GM23248 (cell line): ENCODE data around the gene TMEM145. TPM values are rescaled to one million over a fixed set of nuclear protein-coding genes. Genes with fewer than 3 reads are reported as not detected.
A peak's percentile ranks its signal among the peaks of the same experiment; 100 is the strongest.

ENCODE experiments used
- DNase-seq: peaks from one replicate; pipeline ENCODE4 v3.0.0-alpha.2; 2015
- H2AFZ ChIP-seq: fragments of 200-600 bp; sonication (generic); 2 replicates; pipeline ENCODE4 v1.6.1; 2016; ENCODE audit warnings: antibody characterized with exemption
- H3F3A ChIP-seq: fragments of 200-600 bp; sonication (generic); 2 replicates; pipeline ENCODE4 v1.6.1; 2016; ENCODE audit warnings: mild to moderate bottlenecking, antibody characterized with exemption, mixed run types; ENCODE audit not compliant: insufficient read depth
- H3K27ac ChIP-seq: fragments of 200-600 bp; sonication (generic); 2 replicates; pipeline ENCODE4 v1.5.1; 2016; ENCODE audit warnings: mild to moderate bottlenecking
- H3K27me3 ChIP-seq: fragments of 200-600 bp; sonication (generic); replicated peaks from 2 replicates; pipeline ENCODE4 v1.6.1; 2016; ENCODE audit warnings: mild to moderate bottlenecking; ENCODE audit not compliant: insufficient read depth
- H3K36me3 ChIP-seq: fragments of 200-600 bp; sonication (generic); 2 replicates; pipeline ENCODE4 v1.6.1; 2016; ENCODE audit warnings: low read depth, mild to moderate bottlenecking
- H3K4me1 ChIP-seq: fragments of 200-600 bp; sonication (generic); 2 replicates; pipeline ENCODE4 v1.6.1; 2016; ENCODE audit warnings: mild to moderate bottlenecking; ENCODE audit not compliant: insufficient read depth
- H3K4me2 ChIP-seq: fragments of 200-600 bp; sonication (generic); one replicate; pipeline ENCODE4 v1.6.1; 2016; ENCODE audit warnings: mild to moderate bottlenecking; ENCODE audit not compliant: unreplicated experiment
- H3K4me3 ChIP-seq: fragments of 200-600 bp; sonication (generic); 2 replicates; pipeline ENCODE4 v1.5.1; 2016; ENCODE audit warnings: mild to moderate bottlenecking
- H3K79me2 ChIP-seq: fragments of 200-600 bp; sonication (generic); 2 replicates; pipeline ENCODE4 v1.6.1; 2016; ENCODE audit warnings: mild to moderate bottlenecking; ENCODE audit not compliant: insufficient read depth
- H3K9ac ChIP-seq: fragments of 200-600 bp; sonication (generic); 2 replicates; pipeline ENCODE4 v1.6.1; 2016; ENCODE audit warnings: mild to moderate bottlenecking
- H3K9me2 ChIP-seq: fragments of 200-600 bp; sonication (generic); 2 replicates; pipeline ENCODE4 v1.6.1; 2016; ENCODE audit warnings: mixed run types, mild to moderate bottlenecking, moderate library complexity; ENCODE audit not compliant: insufficient read depth
- H3K9me3 ChIP-seq: fragments of 200-600 bp; sonication (generic); one replicate; pipeline ENCODE4 v1.6.1; 2017; ENCODE audit warnings: low read depth
- H4K20me1 ChIP-seq: fragments of 200-600 bp; sonication (generic); 2 replicates; pipeline ENCODE4 v1.6.0; 2016; ENCODE audit not compliant: insufficient read depth
- EZH2 ChIP-seq: fragments of 200-600 bp; sonication (generic); IDR thresholded peaks from 2 replicates; pipeline ENCODE4 v1.6.1; 2018; ENCODE audit warnings: antibody characterized with exemption, mild to moderate bottlenecking; ENCODE audit not compliant: insufficient read depth, poor library complexity, severe bottlenecking
- EZH2phosphoT487 ChIP-seq: fragments of 200-600 bp; sonication (generic); IDR thresholded peaks from 2 replicates; pipeline ENCODE4 v1.6.1; 2018; ENCODE audit warnings: antibody characterized with exemption, moderate library complexity, mild to moderate bottlenecking, low read depth; ENCODE audit not compliant: insufficient read depth
- WGBS, 2 experiments: methylation state at CpG; one replicate each; pipeline ENCODE4 v1.1.6; 2015 to 2017; ENCODE audit warnings: low lambda C conversion rate in 2 of 2, low coverage in 1 of 2; ENCODE audit errors: missing lambda C conversion rate in 2 of 2; 5-methylcytosine and 5-hydroxymethylcytosine counted together
- in situ Hi-C: fragments of 300-500 bp; cut with MboI; formaldehyde crosslinking; loops from 2 replicates; pipeline ENCODE4 v1.15.0; 2020
- polyA plus RNA-seq: library from polyadenylated mRNA; unstranded; fragments of >200 nt; fragmentation: Nextera tagmentation; extraction: Ambion mirVana; gene quantifications from 2 replicates; pipeline ENCODE4 v1.2.1, GENCODE V29; 2016
- total RNA-seq: library from RNA; depleted of rRNA; stranded (reverse); fragments of >200 nt; shearing (Covaris generic); gene quantifications from 2 replicates; pipeline ENCODE4 v1.2.3, GENCODE V29; 2014

Gene TMEM145
- total and polyA plus RNA-seq, 2 experiments from 2014 or later = not detected

- Histone ChIP-seq H3K4me3 (no peak overlapping the region), H3K27ac (no peak overlapping the region), H3K4me2 (no peak overlapping the region), H3K27me3 (no peaks in the 10 kb centered on the region), H2AFZ (no peak overlapping the region), H3K36me3 (peaks cover 8% of the 10 kb centered on the region; the same call in 1 of the 2 replicates), H3K9me3 (no peaks in the 10 kb centered on the region), H4K20me1 (no peaks in the 10 kb centered on the region), H3K9ac (no peak overlapping the region), H3F3A (no peaks in the 10 kb centered on the region), H3K9me2 (no peaks in the 10 kb centered on the region), H3K79me2 (no peaks in the 10 kb centered on the region), H3K4me1 (no peaks in the 10 kb centered on the region)
- in situ Hi-C loops = no loop called here
- no peak for TF ChIP-seq EZH2phosphoT487
- no peak for TF ChIP-seq EZH2
- WGBS, 2 experiments = 76 to 88% methylated on average over 14 to 22 of the region's 24 CpGs
- DNase-seq = no peak
These were observed 18.5 kb upstream of the TMEM145 start for GRCh38 chr19:42294471-42295137.

GRCh38 chr19:42295342-42295741 lies 17.8 kb upstream of the TMEM145 start:
- Histone ChIP-seq H3K36me3 (peaks cover 8% of the 10 kb centered on the region; the same call in 1 of the 2 replicates), H3K9me2 (no peaks in the 10 kb centered on the region), H3K4me2 (no peak overlapping the region), H3K79me2 (no peaks in the 10 kb centered on the region), H3F3A (no peaks in the 10 kb centered on the region), H3K27me3 (no peaks in the 10 kb centered on the region), H3K4me1 (no peaks in the 10 kb centered on the region), H3K4me3 (no peak overlapping the region), H3K9ac (no peak overlapping the region), H4K20me1 (no peaks in the 10 kb centered on the region), H3K9me3 (no peaks in the 10 kb centered on the region), H3K27ac (no peak overlapping the region), H2AFZ (no peak overlapping the region)
- in situ Hi-C loops = no loop called here
- WGBS, 2 experiments = 75 to 76% methylated on average over 5 of the region's 5 CpGs
- no peak for DNase-seq
- TF ChIP-seq EZH2phosphoT487 (no peak), EZH2 (no peak)

DNA sequence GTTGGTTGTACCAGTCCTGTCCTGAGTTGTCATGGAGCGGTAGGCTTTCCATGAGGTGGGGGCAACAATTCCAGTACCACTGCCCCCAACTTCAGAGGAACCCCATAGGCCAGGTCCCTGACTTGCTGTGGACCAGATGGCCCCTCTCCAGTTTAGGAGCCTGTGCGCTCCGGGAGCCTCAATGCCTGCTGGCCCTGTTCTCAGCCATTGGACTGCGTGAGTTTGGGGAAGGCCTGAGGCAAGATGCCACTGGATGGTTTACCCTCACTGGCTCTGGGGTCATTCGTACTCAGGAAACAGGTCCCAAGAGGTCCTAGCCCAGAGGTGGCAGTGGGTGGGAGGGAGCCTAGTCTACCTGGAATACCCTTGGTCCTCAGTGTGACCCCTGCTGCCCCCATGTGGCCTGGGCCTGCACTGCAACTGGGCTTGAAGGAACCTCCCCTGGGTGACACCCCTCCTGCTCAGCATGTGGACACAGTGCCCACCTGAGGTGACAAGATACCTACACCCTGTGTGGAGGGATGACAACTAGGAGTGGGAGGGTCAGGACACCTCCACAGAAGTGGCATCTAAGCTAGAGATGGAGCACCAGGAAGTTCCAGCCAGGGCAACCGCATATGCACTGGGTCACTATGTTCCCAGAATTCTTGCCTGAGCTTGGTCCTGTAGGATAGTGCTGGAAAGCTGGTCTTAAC lies 17.1 kb upstream of the TMEM145 start:
- 74 to 79% methylated on average over 6 of the region's 6 CpGs for WGBS, 2 experiments
- H3F3A ChIP-seq = no peaks in the 10 kb centered on the region
- no peak overlapping the region for H3K4me2 ChIP-seq
- H3K9ac ChIP-seq = no peak overlapping the region
- no peaks in the 10 kb centered on the region for H3K4me1 ChIP-seq
- no peaks in the 10 kb centered on the region for H3K79me2 ChIP-seq
- no peaks in the 10 kb centered on the region for H3K27me3 ChIP-seq
- H3K9me2 ChIP-seq = no peaks in the 10 kb centered on the region
- in situ Hi-C loops = no loop called here
- TF ChIP-seq EZH2 = no peak
- no peak for TF ChIP-seq EZH2phosphoT487
- H4K20me1 ChIP-seq = no peaks in the 10 kb centered on the region
- no peaks in the 10 kb centered on the region for H3K9me3 ChIP-seq
- no peak overlapping the region for H3K4me3 ChIP-seq
- H2AFZ ChIP-seq = no peak overlapping the region
- DNase-seq = peak; percentile 65
- H3K36me3 ChIP-seq = peaks cover 3% of the 10 kb centered on the region; the same call in 1 of the 2 replicates
- H3K27ac ChIP-seq = no peak overlapping the region

GRCh38 chr19:42297039-42297438 lies 16.1 kb upstream of the TMEM145 start:
- no peak overlapping the region for H3K27ac ChIP-seq
- WGBS, 2 experiments = 89 to 90% methylated on average over 15 of the region's 15 CpGs
- in situ Hi-C loops = no loop called here
- H3K9ac ChIP-seq = no peak overlapping the region
- no peaks in the 10 kb centered on the region for H3K9me2 ChIP-seq
- no peak overlapping the region for H3K4me2 ChIP-seq
- H3K79me2 ChIP-seq = no peaks in the 10 kb centered on the region
- H3K27me3 ChIP-seq = no peaks in the 10 kb centered on the region
- no peaks in the 10 kb centered on the region for H3K4me1 ChIP-seq
- no peak for DNase-seq
- H3K9me3 ChIP-seq = no peaks in the 10 kb centered on the region
- no peak overlapping the region for H2AFZ ChIP-seq
- TF ChIP-seq EZH2 (no peak), EZH2phosphoT487 (no peak)
- no peak overlapping the region for H3K4me3 ChIP-seq
- no peaks in the 10 kb centered on the region for H4K20me1 ChIP-seq
- peaks cover 3% of the 10 kb centered on the region; the same call in 1 of the 2 replicates for H3K36me3 ChIP-seq
- H3F3A ChIP-seq = no peaks in the 10 kb centered on the region
